ENCODE results near the gene VPS36.
A peak's percentile ranks its signal among the peaks of the same experiment; 100 is the strongest.
"Not testable (repeated sequence)": the region's sequence is repeated elsewhere in the genome, so short reads cannot be mapped to it uniquely, and the experiment has no call there.

VPS36 gene

DNA sequence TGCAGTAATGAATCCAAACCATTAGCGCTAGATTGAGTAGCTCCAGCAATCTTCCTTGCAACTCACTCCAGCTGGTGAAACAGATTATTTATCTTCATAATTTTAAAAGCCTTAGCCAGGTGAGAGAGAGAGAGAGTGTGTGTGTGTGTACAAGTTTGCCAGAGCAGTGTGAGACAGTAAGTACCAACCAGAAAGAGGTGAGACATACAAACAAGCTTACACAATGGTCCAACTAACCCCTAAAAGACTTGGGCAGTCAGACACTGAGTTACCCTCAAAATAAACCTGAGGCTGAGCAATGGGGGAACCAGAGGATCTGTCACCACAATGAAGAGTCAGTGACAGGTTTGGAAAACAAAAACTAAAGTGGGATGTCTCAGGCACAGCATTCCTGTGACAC lies 36.4 kb downstream of the VPS36 start:
- peaks cover 81 to 100% (median 89%) of the 10 kb centered on the region in 11 experiments for H3K36me3 ChIP-seq
- H3K27me3 ChIP-seq: no peaks in the 10 kb centered on the region
- no peaks in the 10 kb centered on the region for H3K9me3 ChIP-seq (replicated peaks in 1 of 11)
- H3K4me1 ChIP-seq: no peaks in the 10 kb centered on the region
- H4K20me1 ChIP-seq: peaks cover 0 to 2% (median 0%) of the 10 kb centered on the region in 11 experiments; a peak in 3 of 22 replicates
- no peak overlapping the region for H3K27ac ChIP-seq
- no peak for TF ChIP-seq Cebpa-rat (IDR thresholded peaks at IDR 0.05)
- no peak overlapping the region for H3K4me3 ChIP-seq
- H3K9ac ChIP-seq: no peak overlapping the region
- H3K4me2 ChIP-seq: no peak overlapping the region

DNA sequence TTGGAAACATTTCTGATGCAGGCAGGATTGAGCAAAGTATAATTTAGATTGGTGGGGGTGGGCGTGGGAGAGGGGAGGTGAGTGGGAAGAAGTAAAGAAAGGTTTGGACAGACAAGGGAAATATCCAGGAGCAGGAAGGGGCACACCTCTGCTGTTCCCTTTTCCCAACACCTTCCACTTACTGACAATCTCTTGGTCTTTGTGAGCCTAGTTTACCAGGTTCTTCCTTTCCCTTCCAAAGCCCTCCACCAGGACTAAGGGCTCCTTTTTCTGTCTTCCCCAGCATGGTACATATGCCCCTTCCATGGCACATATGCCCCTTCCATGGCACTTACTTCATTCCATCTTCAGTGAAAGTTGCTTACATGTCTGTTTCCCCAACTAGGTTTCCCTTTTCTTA lies 38.3 kb downstream of the VPS36 start:
- Histone ChIP-seq H3K4me2 (no peak overlapping the region), H3K27me3 (peaks cover 0 to 2% (median 0%) of the 10 kb centered on the region in 11 experiments; a peak in 1 of 22 replicates), H3K9ac (no peak overlapping the region), H3K27ac (no peak overlapping the region), H3K4me1 (no peaks in the 10 kb centered on the region), H3K4me3 (no peak overlapping the region), H4K20me1 (no peaks in the 10 kb centered on the region; a peak in 2 of 22 replicates), H3K36me3 (peaks cover 62 to 93% (median 76%) of the 10 kb centered on the region in 11 experiments), H3K9me3 (replicated peaks in 1 of 11) (peaks cover 0 to 14% (median 7%) of the 10 kb centered on the region in 11 experiments; a peak in 11 of 22 replicates)
- no peak for TF ChIP-seq Cebpa-rat (IDR thresholded peaks at IDR 0.05)

DNA sequence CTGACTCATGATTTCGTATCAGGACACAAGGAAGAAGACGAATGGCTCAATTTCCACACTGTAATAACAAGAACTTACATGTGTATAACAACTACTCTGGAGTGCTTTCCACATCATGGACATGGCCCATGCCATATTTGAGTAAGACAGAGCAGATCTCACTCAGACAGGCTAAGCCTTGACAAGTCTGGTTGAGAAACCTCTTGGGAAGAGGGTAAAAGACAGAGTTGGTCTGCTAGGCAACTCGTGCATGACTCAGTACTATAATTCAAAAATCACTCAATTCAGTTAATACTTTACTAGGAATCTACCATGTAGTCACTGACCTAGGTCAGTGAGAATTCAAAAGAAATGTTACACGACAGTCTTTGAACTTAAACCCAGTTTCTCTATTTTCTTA lies 38.8 kb downstream of the VPS36 start:
- H3K4me1 ChIP-seq: peaks cover 0 to 2% (median under 1%) of the 10 kb centered on the region in 10 experiments; a peak in 4 of 20 replicates
- peaks cover 0 to 15% (median 7%) of the 10 kb centered on the region in 11 experiments; a peak in 11 of 22 replicates for H3K9me3 ChIP-seq (replicated peaks in 1 of 11)
- H3K9ac ChIP-seq: no peak overlapping the region
- TF ChIP-seq Cebpa-rat (IDR thresholded peaks at IDR 0.05): no peak
- no peak overlapping the region for H3K4me3 ChIP-seq
- peaks cover 0 to 7% (median 3%) of the 10 kb centered on the region in 11 experiments; a peak in 13 of 22 replicates for H3K27me3 ChIP-seq
- H3K27ac ChIP-seq: no peak overlapping the region
- no peak overlapping the region for H3K4me2 ChIP-seq
- H4K20me1 ChIP-seq: no peaks in the 10 kb centered on the region; a peak in 2 of 22 replicates
- H3K36me3 ChIP-seq: peaks cover 57 to 88% (median 72%) of the 10 kb centered on the region in 11 experiments

DNA sequence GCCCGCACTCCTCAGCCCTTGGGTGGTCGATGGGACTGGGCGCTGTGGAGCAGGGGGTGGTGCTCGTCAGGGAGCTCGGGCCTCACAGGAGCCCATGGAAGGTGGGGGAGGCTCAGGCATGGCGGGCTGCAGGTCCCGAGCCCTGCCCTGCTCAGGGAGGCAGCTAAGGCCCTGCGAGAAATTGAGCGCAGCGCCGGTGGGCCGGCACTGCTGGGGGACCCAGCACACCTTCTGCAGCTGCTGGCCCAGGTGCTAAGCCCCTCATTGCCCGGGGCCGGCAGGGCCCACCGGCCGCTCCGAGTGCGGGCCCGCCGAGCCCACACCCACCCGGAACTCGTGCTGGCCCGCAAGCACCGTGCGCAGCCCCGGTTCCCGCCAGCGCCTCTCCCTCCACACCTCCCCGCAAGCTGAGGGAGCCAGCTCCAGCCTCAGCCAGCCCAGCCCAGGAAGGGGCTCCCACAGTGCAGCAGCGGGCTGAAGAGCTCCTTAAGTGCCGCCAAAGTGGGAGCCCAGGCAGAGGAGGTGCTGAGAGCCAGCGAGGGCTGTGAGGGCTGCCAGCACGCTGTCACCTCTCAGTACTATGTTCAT lies 42.3 kb downstream of the VPS36 start:
- H3K27ac ChIP-seq, H3K4me2 ChIP-seq, H4K20me1 ChIP-seq, H3K9ac ChIP-seq, H3K4me3 ChIP-seq: not testable (repeated sequence)
- Histone ChIP-seq H3K4me1 (peaks cover 22 to 32% (median 30%) of the 10 kb centered on the region in 10 experiments), H3K27me3 (peaks cover 8 to 25% (median 20%) of the 10 kb centered on the region in 11 experiments; a peak in 21 of 22 replicates), H3K36me3 (peaks cover 24 to 53% (median 40%) of the 10 kb centered on the region in 11 experiments; a peak in 21 of 22 replicates), H3K9me3 (replicated peaks in 1 of 11) (peaks cover 0 to 15% (median 7%) of the 10 kb centered on the region in 11 experiments; a peak in 11 of 22 replicates)

DNA sequence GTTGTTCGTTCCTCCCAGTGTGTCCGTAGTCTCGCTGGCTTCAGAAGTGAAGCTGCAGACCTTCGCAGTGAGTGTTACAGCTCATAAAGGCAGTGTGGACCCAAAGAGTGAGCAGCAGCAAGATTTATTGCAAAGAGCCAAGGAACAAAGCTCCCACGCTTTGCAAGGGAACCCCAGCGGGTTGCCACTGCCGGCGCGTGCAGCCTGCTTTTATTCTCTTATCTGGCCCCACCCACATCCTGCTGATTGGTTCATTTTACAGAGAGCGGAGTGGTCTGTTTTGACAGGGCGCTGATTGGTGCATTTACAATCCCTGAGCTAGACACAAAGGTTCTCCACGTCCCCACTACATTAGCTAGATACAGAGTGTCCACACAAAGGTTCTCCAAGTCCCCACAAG lies 43.0 kb downstream of the VPS36 start:
- not testable (repeated sequence) for H3K9ac ChIP-seq, H3K27ac ChIP-seq, H3K4me2 ChIP-seq, H4K20me1 ChIP-seq, H3K4me3 ChIP-seq
- Histone ChIP-seq H3K9me3 (replicated peaks in 1 of 11) (peaks cover 0 to 15% (median 7%) of the 10 kb centered on the region in 11 experiments; a peak in 11 of 22 replicates), H3K27me3 (peaks cover 8 to 25% (median 20%) of the 10 kb centered on the region in 11 experiments; a peak in 21 of 22 replicates), H3K4me1 (peaks cover 22 to 40% (median 35%) of the 10 kb centered on the region in 10 experiments), H3K36me3 (peaks cover 18 to 46% (median 33%) of the 10 kb centered on the region in 11 experiments; a peak in 21 of 22 replicates)

DNA sequence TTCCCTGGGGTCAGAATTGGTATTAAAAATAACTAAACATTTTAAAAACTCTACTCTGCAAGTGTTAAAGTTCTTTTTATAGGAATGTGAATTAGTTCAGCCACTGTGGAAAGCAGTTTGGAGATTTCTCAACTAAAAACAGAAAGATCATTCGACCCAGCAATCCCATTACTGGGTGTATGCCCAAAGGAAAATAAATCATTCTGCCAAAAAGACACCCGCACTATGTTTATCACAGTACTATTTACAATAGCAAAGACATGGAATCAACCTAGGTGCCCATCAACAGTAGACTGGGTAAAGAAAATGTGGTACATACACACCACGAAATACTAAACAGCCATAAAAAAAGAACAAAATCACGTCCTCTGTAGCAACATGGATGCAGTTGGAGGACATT lies 43.8 kb downstream of the VPS36 start:
- Histone ChIP-seq H3K36me3 (peaks cover 10 to 38% (median 27%) of the 10 kb centered on the region in 11 experiments; a peak in 17 of 22 replicates), H3K9ac (peak overlapping the region in 4 of 11 experiments; percentile 48 to 72 (median 72); a peak in 5 of 22 replicates), H3K9me3 (replicated peaks in 1 of 11) (peaks cover 0 to 15% (median 7%) of the 10 kb centered on the region in 11 experiments; a peak in 11 of 22 replicates), H3K4me1 (peaks cover 22 to 48% (median 40%) of the 10 kb centered on the region in 10 experiments), H3K27me3 (peaks cover 8 to 25% (median 20%) of the 10 kb centered on the region in 11 experiments; a peak in 21 of 22 replicates), H3K4me3 (peak overlapping the region in 6 of 10 experiments; percentile 60 to 76 (median 64); a peak in 11 of 20 replicates), H3K27ac (no peak overlapping the region), H3K4me2 (peak overlapping the region; percentile 88 to 100 (median 99); a peak in 21 of 22 replicates), H4K20me1 (no peaks in the 10 kb centered on the region; a peak in 1 of 22 replicates)
- no peak for TF ChIP-seq Cebpa-rat (IDR thresholded peaks at IDR 0.05)

DNA sequence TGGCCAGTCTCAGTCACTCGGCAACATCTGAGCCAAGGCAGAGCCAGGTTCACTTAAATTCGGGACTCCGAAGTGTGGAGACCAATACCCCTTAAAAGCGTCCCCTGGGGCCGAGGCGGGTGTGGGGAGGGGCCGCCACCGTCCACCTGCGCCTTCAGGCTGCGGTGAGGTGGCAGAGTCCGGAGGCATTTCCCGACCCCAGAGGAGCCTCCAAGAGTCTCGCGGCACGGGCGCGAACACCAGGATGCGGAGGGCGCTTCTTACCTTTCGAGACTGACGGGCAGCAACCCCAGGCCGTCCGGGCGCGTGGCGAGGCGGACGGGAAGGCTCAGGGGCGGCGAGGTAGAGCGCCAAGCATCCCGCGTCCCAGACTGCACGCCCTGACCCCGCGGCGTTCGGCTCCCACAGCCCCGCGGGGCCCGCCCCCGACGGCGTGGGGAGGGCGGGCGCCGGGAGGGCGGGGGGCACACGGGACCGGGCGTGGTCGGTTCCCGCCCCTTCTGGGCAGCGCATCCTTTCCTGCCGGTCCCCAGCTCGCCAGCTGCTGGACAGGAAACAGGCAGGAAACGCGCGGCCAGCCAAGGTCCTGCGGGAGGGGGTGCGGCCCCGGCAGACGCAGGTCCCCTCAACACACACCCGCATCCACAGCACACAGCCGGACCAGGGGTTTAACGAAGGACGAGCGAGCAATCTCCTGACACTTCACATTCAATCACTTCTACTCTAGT lies 44.5 kb downstream of the VPS36 start, which contains the start of gene THSD1:
TSS of gene THSD1 (minus strand) at position 406 of the 728 bp plus-strand sequence. CDS start 3,572 bp downstream, outside the sequence.
- peak within 1 kb of the TSS; percentile 88 to 100 (median 99) for H3K4me2 ChIP-seq
- H3K4me3 ChIP-seq: peak within 1 kb of the TSS; percentile 53 to 76 (median 64)
- peaks cover 0 to 15% (median 7%) of the 10 kb centered on the region in 11 experiments; a peak in 11 of 22 replicates for H3K9me3 ChIP-seq (replicated peaks in 1 of 11)
- H3K27me3 ChIP-seq: peaks cover 8 to 25% (median 20%) of the 10 kb centered on the region in 11 experiments; a peak in 21 of 22 replicates
- peaks cover 4 to 31% (median 20%) of the 10 kb centered on the region in 11 experiments; a peak in 16 of 22 replicates for H3K36me3 ChIP-seq
- H3K9ac ChIP-seq: peak within 1 kb of the TSS; percentile 48 to 76 (median 71)
- peaks cover 22 to 48% (median 40%) of the 10 kb centered on the region in 10 experiments for H3K4me1 ChIP-seq
- H3K27ac ChIP-seq: peak within 1 kb of the TSS in 5 of 11 experiments; percentile 35 to 51 (median 44); a peak in 8 of 22 replicates
- TF ChIP-seq Cebpa-rat (IDR thresholded peaks at IDR 0.05): no peak
- H4K20me1 ChIP-seq: no peaks in the 10 kb centered on the region

DNA sequence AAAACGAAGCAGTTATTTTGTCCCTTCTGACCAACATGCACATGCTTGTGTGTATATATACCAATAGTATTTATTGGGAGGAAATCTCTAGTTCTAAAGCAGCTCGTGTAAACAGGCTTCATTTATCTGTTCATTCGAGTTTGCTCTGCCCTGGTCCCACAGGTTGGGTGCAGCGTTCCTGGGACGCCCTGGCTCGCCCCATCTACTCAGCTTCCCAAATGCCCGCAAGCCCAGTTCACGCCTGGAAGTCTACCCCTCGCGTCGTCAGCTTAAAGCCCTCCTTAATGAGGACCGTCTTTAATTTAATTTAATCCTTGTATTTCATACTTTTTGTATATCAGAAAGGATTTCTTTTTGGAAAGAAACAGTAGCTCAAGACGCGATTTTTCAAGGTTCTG lies 45.1 kb downstream of the VPS36 start:
- Histone ChIP-seq H3K27ac (peak overlapping the region in 2 of 11 experiments; percentile 44 to 51; a peak in 3 of 22 replicates), H3K4me3 (peak overlapping the region; percentile 53 to 76 (median 64)), H3K9ac (peak overlapping the region; percentile 48 to 76 (median 71); a peak in 21 of 22 replicates), H3K4me1 (peaks cover 22 to 48% (median 40%) of the 10 kb centered on the region in 10 experiments), H3K9me3 (replicated peaks in 1 of 11) (peaks cover 0 to 15% (median 7%) of the 10 kb centered on the region in 11 experiments; a peak in 11 of 22 replicates), H3K36me3 (peaks cover 0 to 26% (median 14%) of the 10 kb centered on the region in 11 experiments; a peak in 13 of 22 replicates), H3K27me3 (peaks cover 8 to 25% (median 20%) of the 10 kb centered on the region in 11 experiments; a peak in 21 of 22 replicates), H4K20me1 (no peaks in the 10 kb centered on the region), H3K4me2 (peak overlapping the region; percentile 88 to 100 (median 99))
- no peak for TF ChIP-seq Cebpa-rat (IDR thresholded peaks at IDR 0.05)

Measured in BLaER1 treated with 17β-estradiol and CSF1 and Interleukin-3, amounts not matched to agents 10 nM and 100 nM (cell line).